HCT116 (cell line): ENCODE results near the gene ARHGAP40. TPM values are rescaled to one million over a fixed set of nuclear protein-coding genes. Genes with fewer than 3 reads are reported as not detected.

Experiments
- ATAC-seq: fragments of 200-7000 bp; cut with Tn5 transposase; 2 replicates; pipeline ENCODE4 v1.9.1; 2020; ENCODE audit warnings: mild to moderate bottlenecking, moderate library complexity
- BruUV-seq: library from RNA; stranded (reverse); fragments of 400-500 nt; replicated peaks from 2 replicates; lab custom pipeline; 2021; lab: Mats Ljungman, UMichigan
- CTCF ChIA-PET: fragments of 300-600 bp; sonication (Branson Sonifier 250); formaldehyde crosslinking; loops from one replicate; lab custom pipeline; 2021; ENCODE audit warnings: antibody characterized with exemption; lab: Charles Lee
- POLR2A ChIA-PET: fragments of 300-600, 350-600 bp; sonication (Branson Sonifier 250); formaldehyde crosslinking; loops from one replicate; lab custom pipeline; 2021; ENCODE audit warnings: antibody characterized with exemption; lab: Charles Lee
- RAD21 ChIA-PET, 2 experiments: fragments of 300-600 bp; sonication (Branson Sonifier 250); formaldehyde crosslinking; loops; one replicate each; lab custom pipeline; 2023; ENCODE audit warnings: low total read pairs in 2 of 2; ENCODE audit not compliant: uncharacterized antibody in 2 of 2, unreplicated experiment in 2 of 2, low non-redundant PET in 1 of 2; lab: Charles Lee
- DNase-seq: peaks from one replicate; pipeline ENCODE4 v3.0.0-alpha.2; 2010; ENCODE audit warnings: low read depth, low spot score
- H2AFZ ChIP-seq: fragments of 200-600 bp; shearing (Covaris generic), sonication (generic); 2 replicates; pipeline ENCODE4 v1.6.1; 2017; ENCODE audit warnings: low read depth, mixed run types, mixed read lengths, antibody characterized with exemption, low read length; ENCODE audit not compliant: poor library complexity, severe bottlenecking
- H3K27ac ChIP-seq: 2 replicates; pipeline ENCODE4 v1.5.1; 2012; ENCODE audit warnings: low read depth, low read length
- H3K27me3 ChIP-seq: fragments of 200-600 bp; sonication (generic); 2 replicates; pipeline ENCODE4 v1.6.1; 2016; ENCODE audit warnings: mixed run types, low read length, mixed read lengths; ENCODE audit not compliant: insufficient read depth
- H3K36me3 ChIP-seq, 2 experiments: fragments of 200-500 bp in 1 of 2; fragments of 200-600 bp in 1 of 2; sonication (Bioruptor generic) in 1 of 2; sonication (generic) in 1 of 2; 2 replicates each; pipeline versions ENCODE4 v1.5.1 to v1.6.1; 2014 to 2016; ENCODE audit warnings: low read length in 2 of 2, inconsistent platforms in 1 of 2, mixed read lengths in 1 of 2, mixed run types in 1 of 2; ENCODE audit not compliant: insufficient read depth in 2 of 2, control insufficient read depth in 1 of 2
- H3K4me1 ChIP-seq, 2 experiments: fragments of 200-600 bp in 1 of 2; sonication (generic) in 1 of 2; 2 replicates each; pipeline versions ENCODE4 v1.5.1 to v1.6.1; 2012 to 2017; ENCODE audit warnings: low read length in 2 of 2, inconsistent platforms in 1 of 2, mild to moderate bottlenecking in 1 of 2, mixed read lengths in 1 of 2, mixed run types in 1 of 2, moderate library complexity in 1 of 2; ENCODE audit not compliant: insufficient read depth in 2 of 2, control insufficient read depth in 1 of 2
- H3K4me2 ChIP-seq: fragments of 200-600 bp; sonication (generic); 2 replicates; pipeline ENCODE4 v1.6.1; 2017; ENCODE audit warnings: mixed run types, low read length, mixed read lengths
- H3K4me3 ChIP-seq, 2 experiments: fragments of 200-600 bp in 1 of 2; sonication (generic) in 1 of 2; replicated peaks in 1 of 2; 2 replicates each; pipeline ENCODE4 v1.5.1; 2011 to 2016; ENCODE audit warnings: low read length in 2 of 2, control low read depth in 1 of 2, low read depth in 1 of 2, mild to moderate bottlenecking in 1 of 2, mixed read lengths in 1 of 2, mixed run types in 1 of 2
- H3K79me2 ChIP-seq: fragments of 200-600 bp; sonication (generic); 2 replicates; pipeline ENCODE4 v1.6.1; 2017; ENCODE audit warnings: mild to moderate bottlenecking, mixed run types, low read length, moderate library complexity, mixed read lengths; ENCODE audit not compliant: insufficient read depth
- H3K9ac ChIP-seq: fragments of 200-600 bp; sonication (generic); 2 replicates; pipeline ENCODE4 v1.6.1; 2016; ENCODE audit warnings: low read length, mixed read lengths
- H3K9me2 ChIP-seq: fragments of 200-600 bp; sonication (generic), shearing (Covaris generic); 2 replicates; pipeline ENCODE4 v1.6.1; 2017; ENCODE audit warnings: mixed run types, mild to moderate bottlenecking, moderate library complexity; ENCODE audit not compliant: insufficient read depth
- H3K9me3 ChIP-seq, 2 experiments: fragments of 200-500 bp in 1 of 2; fragments of 200-600 bp in 1 of 2; sonication (Bioruptor generic) in 1 of 2; sonication (generic) in 1 of 2; 2 replicates each; pipeline ENCODE4 v1.6.1; 2014 to 2017; ENCODE audit warnings: low read length in 2 of 2, mixed read lengths in 2 of 2, inconsistent platforms in 1 of 2, low read depth in 1 of 2, mild to moderate bottlenecking in 1 of 2, mixed run types in 1 of 2, moderate library complexity in 1 of 2; ENCODE audit not compliant: control insufficient read depth in 1 of 2, insufficient read depth in 1 of 2
- H4K20me1 ChIP-seq: fragments of 200-600 bp; sonication (generic), shearing (Covaris generic); 2 replicates; pipeline ENCODE4 v1.6.1; 2017; ENCODE audit warnings: mixed run types, mild to moderate bottlenecking, moderate library complexity; ENCODE audit not compliant: insufficient read depth
- CBX3 ChIP-seq: IDR thresholded peaks from 2 replicates; pipeline ENCODE4 v1.6.1; 2012; ENCODE audit warnings: low read depth
- EZH2 ChIP-seq: fragments of 200-600 bp; sonication (generic); IDR thresholded peaks from 2 replicates; pipeline ENCODE4 v1.6.1; 2017; ENCODE audit warnings: antibody characterized with exemption, mixed run types
- EZH2phosphoT487 ChIP-seq: fragments of 200-600 bp; IDR thresholded peaks from 2 replicates; pipeline ENCODE4 v1.6.1; 2018; ENCODE audit warnings: antibody characterized with exemption, borderline replicate concordance
- JUND ChIP-seq: IDR thresholded peaks from 2 replicates; pipeline ENCODE4 v1.6.1; 2012
- POLR2A ChIP-seq: IDR thresholded peaks from 2 replicates; pipeline ENCODE4 v1.7.0; 2011; ENCODE audit warnings: borderline replicate concordance; ENCODE audit not compliant: insufficient read depth, insufficient read length; ENCODE audit errors: extremely low read depth
- SIN3A ChIP-seq: IDR thresholded peaks from 2 replicates; pipeline ENCODE4 v1.6.1; 2012; ENCODE audit warnings: low read depth
- SP1 ChIP-seq: IDR thresholded peaks from 2 replicates; pipeline ENCODE4 v1.6.1; 2012; ENCODE audit warnings: low read depth
- TCF7L2 ChIP-seq: IDR thresholded peaks from 2 replicates; pipeline ENCODE4 v1.7.0; 2011; ENCODE audit warnings: borderline replicate concordance, inconsistent platforms; ENCODE audit not compliant: insufficient read depth, insufficient read length; ENCODE audit errors: extremely low read depth
- intact Hi-C: fragments of 100-400 bp; cut with micrococcal nuclease; formaldehyde crosslinking; loops from 2 replicates; pipeline ENCODE4 v1.10.0; 2022
- total RNA-seq: library from RNA; stranded (reverse); gene quantifications from one replicate; pipeline ENCODE4 v1.2.1, GENCODE V29; 2021; ENCODE audit not compliant: unreplicated experiment
- TF ChIP-seq, protein P1 (sequence below), 3 experiments: fragments of 200-600 bp in 1 of 3; sonication (generic) in 1 of 3; IDR thresholded peaks in 2 of 3; conservative IDR thresholded peaks in 1 of 3; 2 replicates each; pipeline ENCODE4 v1.5.1; 2012 to 2017; ENCODE audit warnings: low read depth in 2 of 3, low read length in 2 of 3, antibody characterized with exemption in 1 of 3, borderline replicate concordance in 1 of 3, control low read depth in 1 of 3, mild to moderate bottlenecking in 1 of 3, mixed read lengths in 1 of 3, mixed run types in 1 of 3, moderate library complexity in 1 of 3; ENCODE audit not compliant: insufficient read depth in 1 of 3
- TF ChIP-seq, protein P2 (sequence below): IDR thresholded peaks from 2 replicates; pipeline ENCODE4 v1.6.1; 2012
- TF ChIP-seq, protein P3 (sequence below): IDR thresholded peaks from 2 replicates; pipeline ENCODE4 v1.6.1; 2012; ENCODE audit warnings: low read depth
- TF ChIP-seq, protein P4 (sequence below): IDR thresholded peaks from 2 replicates; pipeline ENCODE4 v1.6.1; 2012
- TF ChIP-seq, protein P5 (sequence below): IDR thresholded peaks from 2 replicates; pipeline ENCODE4 v1.6.1; 2011; ENCODE audit warnings: mild to moderate bottlenecking, low read length, moderate library complexity; ENCODE audit not compliant: insufficient replicate concordance; ENCODE audit errors: extremely low read depth

The ARHGAP40 gene
- total RNA-seq, 1 experiment from 2014 or later: 3.4 TPM

DNA sequence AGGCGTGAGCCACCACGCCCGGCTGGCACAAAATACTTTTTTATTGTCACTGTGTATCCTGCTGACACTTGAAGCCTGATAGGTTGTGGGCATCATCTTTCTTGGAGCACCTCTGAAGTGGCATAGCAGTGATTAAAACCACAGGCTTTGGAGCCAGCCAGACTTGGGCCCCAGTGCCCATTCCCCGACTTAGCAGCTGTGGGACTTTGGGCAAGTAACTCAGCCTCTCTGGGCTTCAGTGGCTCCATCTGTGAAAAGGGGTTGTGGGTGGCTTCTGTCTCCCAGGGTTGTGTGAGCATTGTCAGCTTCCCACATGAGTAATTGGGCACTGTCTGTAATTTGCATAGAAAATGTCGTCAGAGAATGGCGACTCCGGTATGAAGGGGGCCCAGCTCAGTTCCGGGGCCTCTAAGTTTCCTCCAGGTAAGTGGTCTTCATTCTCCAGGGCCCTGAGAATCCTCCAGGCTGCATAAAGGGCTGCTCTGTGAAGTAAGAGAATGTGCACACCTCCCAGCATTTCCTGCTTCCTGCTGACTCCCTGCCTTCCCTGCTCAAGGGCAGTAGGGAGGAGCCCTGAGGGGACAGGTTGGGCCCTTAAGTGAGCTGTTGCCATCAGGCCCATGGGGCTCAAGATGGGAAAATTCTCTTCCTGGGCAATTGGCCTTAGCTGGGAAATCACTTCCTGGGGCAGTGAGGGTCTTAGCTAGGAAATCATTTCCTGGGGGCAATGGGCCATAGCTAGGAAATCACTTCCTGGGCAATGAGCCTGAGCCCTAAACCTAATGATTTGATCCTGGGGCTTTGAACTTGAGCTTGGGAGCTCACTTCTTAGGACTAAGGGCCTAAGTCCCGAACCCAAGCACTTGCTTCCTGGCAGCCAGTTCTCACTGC is 27.2 kb downstream of the ARHGAP40 start:
- ATAC-seq (no peak), DNase-seq (no peak)
- ChIA-PET CTCF (no interaction called here), RAD21 (no interaction called here), POLR2A (interaction anchor here (0.7 kb wide), 1 partner anchor 301 kb away, joined by 3 read pairs; no protein-coding TSS in a partner anchor)
- intact Hi-C loops: no loop called here
- Histone ChIP-seq H3K4me1 (peaks cover 0 to 8% of the 10 kb centered on the region in 2 experiments; a peak in 1 of 4 replicates), H4K20me1 (no peaks in the 10 kb centered on the region), H3K4me3 (no peak overlapping the region), H3K9ac (no peak overlapping the region), H3K79me2 (no peaks in the 10 kb centered on the region), H3K36me3 (no peaks in the 10 kb centered on the region), H3K27ac (no peak overlapping the region), H2AFZ (no peak overlapping the region), H3K9me2 (no peaks in the 10 kb centered on the region), H3K9me3 (no peaks in the 10 kb centered on the region), H3K4me2 (no peak overlapping the region), H3K27me3 (no peaks in the 10 kb centered on the region)
- TF ChIP-seq, protein P1, sequence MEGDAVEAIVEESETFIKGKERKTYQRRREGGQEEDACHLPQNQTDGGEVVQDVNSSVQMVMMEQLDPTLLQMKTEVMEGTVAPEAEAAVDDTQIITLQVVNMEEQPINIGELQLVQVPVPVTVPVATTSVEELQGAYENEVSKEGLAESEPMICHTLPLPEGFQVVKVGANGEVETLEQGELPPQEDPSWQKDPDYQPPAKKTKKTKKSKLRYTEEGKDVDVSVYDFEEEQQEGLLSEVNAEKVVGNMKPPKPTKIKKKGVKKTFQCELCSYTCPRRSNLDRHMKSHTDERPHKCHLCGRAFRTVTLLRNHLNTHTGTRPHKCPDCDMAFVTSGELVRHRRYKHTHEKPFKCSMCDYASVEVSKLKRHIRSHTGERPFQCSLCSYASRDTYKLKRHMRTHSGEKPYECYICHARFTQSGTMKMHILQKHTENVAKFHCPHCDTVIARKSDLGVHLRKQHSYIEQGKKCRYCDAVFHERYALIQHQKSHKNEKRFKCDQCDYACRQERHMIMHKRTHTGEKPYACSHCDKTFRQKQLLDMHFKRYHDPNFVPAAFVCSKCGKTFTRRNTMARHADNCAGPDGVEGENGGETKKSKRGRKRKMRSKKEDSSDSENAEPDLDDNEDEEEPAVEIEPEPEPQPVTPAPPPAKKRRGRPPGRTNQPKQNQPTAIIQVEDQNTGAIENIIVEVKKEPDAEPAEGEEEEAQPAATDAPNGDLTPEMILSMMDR (IDR thresholded peaks at IDR 0.05 in 2 of 3, conservative IDR thresholded peaks at IDR 0.05 in 1 of 3; ENCODE audit: borderline replicate concordance in 1 of 3, insufficient read depth in 1 of 3, low read depth in 2 of 3, low read length in 2 of 3): no peak
- no peak for TF ChIP-seq SIN3A
- TF ChIP-seq JUND: no peak
- no peak for TF ChIP-seq CBX3
- TF ChIP-seq TCF7L2: no peak
- TF ChIP-seq, protein P2, sequence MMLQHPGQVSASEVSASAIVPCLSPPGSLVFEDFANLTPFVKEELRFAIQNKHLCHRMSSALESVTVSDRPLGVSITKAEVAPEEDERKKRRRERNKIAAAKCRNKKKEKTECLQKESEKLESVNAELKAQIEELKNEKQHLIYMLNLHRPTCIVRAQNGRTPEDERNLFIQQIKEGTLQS: no peak
- TF ChIP-seq, protein P3, sequence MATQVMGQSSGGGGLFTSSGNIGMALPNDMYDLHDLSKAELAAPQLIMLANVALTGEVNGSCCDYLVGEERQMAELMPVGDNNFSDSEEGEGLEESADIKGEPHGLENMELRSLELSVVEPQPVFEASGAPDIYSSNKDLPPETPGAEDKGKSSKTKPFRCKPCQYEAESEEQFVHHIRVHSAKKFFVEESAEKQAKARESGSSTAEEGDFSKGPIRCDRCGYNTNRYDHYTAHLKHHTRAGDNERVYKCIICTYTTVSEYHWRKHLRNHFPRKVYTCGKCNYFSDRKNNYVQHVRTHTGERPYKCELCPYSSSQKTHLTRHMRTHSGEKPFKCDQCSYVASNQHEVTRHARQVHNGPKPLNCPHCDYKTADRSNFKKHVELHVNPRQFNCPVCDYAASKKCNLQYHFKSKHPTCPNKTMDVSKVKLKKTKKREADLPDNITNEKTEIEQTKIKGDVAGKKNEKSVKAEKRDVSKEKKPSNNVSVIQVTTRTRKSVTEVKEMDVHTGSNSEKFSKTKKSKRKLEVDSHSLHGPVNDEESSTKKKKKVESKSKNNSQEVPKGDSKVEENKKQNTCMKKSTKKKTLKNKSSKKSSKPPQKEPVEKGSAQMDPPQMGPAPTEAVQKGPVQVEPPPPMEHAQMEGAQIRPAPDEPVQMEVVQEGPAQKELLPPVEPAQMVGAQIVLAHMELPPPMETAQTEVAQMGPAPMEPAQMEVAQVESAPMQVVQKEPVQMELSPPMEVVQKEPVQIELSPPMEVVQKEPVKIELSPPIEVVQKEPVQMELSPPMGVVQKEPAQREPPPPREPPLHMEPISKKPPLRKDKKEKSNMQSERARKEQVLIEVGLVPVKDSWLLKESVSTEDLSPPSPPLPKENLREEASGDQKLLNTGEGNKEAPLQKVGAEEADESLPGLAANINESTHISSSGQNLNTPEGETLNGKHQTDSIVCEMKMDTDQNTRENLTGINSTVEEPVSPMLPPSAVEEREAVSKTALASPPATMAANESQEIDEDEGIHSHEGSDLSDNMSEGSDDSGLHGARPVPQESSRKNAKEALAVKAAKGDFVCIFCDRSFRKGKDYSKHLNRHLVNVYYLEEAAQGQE: no peak
- no peak for TF ChIP-seq EZH2
- TF ChIP-seq, protein P4, sequence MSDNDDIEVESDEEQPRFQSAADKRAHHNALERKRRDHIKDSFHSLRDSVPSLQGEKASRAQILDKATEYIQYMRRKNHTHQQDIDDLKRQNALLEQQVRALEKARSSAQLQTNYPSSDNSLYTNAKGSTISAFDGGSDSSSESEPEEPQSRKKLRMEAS: no peak
- TF ChIP-seq EZH2phosphoT487: no peak
- no peak for TF ChIP-seq POLR2A
- TF ChIP-seq, protein P5, sequence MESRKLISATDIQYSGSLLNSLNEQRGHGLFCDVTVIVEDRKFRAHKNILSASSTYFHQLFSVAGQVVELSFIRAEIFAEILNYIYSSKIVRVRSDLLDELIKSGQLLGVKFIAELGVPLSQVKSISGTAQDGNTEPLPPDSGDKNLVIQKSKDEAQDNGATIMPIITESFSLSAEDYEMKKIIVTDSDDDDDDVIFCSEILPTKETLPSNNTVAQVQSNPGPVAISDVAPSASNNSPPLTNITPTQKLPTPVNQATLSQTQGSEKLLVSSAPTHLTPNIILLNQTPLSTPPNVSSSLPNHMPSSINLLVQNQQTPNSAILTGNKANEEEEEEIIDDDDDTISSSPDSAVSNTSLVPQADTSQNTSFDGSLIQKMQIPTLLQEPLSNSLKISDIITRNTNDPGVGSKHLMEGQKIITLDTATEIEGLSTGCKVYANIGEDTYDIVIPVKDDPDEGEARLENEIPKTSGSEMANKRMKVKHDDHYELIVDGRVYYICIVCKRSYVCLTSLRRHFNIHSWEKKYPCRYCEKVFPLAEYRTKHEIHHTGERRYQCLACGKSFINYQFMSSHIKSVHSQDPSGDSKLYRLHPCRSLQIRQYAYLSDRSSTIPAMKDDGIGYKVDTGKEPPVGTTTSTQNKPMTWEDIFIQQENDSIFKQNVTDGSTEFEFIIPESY: no peak
- no peak for TF ChIP-seq SP1
- BruUV-seq: no TSS peak
